HTR-8/SVneo (cell line): ENCODE results near the gene HECTD1.
"Not testable (repeated sequence)": the region's sequence is repeated elsewhere in the genome, so short reads cannot be mapped to it uniquely, and the experiment has no call there.

Source experiments
- DNase-seq: peaks from one replicate; pipeline ENCODE4 v3.0.0; 2011; ENCODE audit warnings: low spot score, mixed read lengths; ENCODE audit not compliant: insufficient read length
- FAIRE-seq: peaks from 2 replicates; lab custom pipeline; 2011; peaks lifted over from hg19 to GRCh38; lab: Jason Lieb, UNC

HECTD1 gene

GRCh38 chr14:31207755-31208545 lies at the start of gene HECTD1:
Gene HECTD1, minus strand, starts transcription at chr14:31207793. Its CDS starts 1,857 bp downstream, at chr14:31205936.
- peak; percentile 99 for FAIRE-seq
- DNase-seq, result peak; percentile 93

- FAIRE-seq, result no peak
- DNase-seq, result no peak
Observed at GRCh38 chr14:31257244-31257553, 49.6 kb upstream of the HECTD1 start.

DNA sequence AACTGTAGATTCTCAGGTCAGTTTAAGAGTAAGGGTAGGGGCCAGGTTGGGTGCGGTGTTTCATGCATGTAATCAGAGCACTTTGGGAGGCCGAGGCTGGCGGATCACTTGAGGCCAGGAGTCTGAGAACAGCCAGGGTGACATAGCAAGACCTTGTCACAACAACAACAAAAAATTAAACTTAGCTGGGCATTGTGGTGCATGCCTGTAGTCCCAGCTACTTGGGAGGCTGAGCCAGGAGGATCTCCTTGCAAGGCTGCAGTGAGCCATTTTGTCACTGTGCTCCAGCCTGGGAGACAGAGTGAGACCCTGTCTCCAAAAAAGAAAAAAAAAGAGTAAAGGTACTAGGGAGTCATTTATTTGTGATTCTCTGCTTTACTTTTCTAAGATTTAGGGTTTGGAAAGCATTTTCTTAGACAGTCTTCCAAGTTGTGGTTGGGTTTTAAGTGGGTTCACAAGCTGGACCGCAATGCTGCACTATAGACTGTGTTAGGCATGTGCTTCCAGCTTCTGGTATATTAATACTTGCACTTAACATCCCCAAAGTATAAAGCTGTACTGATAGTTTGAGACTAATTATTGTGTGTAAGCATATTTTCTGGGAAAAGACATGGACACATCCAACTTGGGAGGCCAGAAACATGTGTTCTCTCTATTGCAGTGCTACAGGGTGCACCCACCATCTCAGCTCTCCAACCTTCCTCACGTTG lies 49.1 kb upstream of the HECTD1 start:
- FAIRE-seq, result peak; percentile 4
- no peak for DNase-seq

DNA sequence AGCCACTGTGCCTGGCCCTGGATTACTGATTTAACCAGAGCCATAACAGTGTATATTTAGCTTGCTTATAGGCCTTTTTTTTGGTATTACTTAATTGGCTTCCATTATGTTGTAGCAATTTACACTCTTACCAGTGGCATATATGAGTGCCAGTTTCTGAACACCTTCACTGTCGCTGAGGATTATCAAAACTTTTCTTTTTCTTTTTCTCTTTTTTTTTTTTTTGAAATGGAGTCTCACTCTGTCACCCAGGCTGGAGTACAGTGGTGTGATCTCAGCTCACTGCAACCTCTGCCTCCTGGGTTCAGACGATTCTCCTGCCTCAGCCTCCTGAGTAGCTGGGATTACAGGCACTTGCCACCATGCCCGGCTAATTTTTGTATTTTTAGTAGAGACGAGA lies 48.3 kb upstream of the HECTD1 start:
- not testable (repeated sequence) for FAIRE-seq, DNase-seq

GRCh38 chr14:31255286-31255685 lies 47.7 kb upstream of the HECTD1 start:
- DNase-seq (no peak), FAIRE-seq (no peak)

GRCh38 chr14:31253746-31254471 lies 46.3 kb upstream of the HECTD1 start:
- FAIRE-seq, result no peak
- no peak for DNase-seq

- DNase-seq, result no peak
- no peak for FAIRE-seq
Observed at GRCh38 chr14:31252865-31253264, 45.3 kb upstream of the HECTD1 start.

GRCh38 chr14:31251028-31251958 lies 43.7 kb upstream of the HECTD1 start:
- DNase-seq (no peak), FAIRE-seq (no peak)

DNA sequence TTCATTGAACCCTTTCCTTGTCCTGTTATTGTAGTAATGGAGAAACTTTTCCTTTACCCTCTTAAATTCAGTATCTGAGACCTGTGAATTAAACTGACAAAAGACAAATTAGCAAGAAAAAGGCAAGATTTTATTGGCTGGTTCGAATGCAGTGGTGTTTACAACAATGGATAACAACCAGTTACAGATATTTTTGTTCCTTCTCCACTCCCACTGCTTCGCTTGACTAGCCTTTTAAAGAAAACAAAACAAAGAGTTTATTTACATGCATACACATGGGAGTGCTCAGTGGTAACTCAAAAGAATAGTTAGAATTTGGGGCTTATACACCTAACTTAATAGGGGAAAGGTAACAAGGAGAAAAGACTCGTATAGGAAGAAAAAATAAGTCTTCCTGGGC lies 37.0 kb upstream of the HECTD1 start:
- FAIRE-seq (no peak), DNase-seq (no peak)

- DNase-seq (no peak), FAIRE-seq (peak; percentile 28)
Observed at GRCh38 chr14:31243860-31244259, 36.3 kb upstream of the HECTD1 start.

DNA sequence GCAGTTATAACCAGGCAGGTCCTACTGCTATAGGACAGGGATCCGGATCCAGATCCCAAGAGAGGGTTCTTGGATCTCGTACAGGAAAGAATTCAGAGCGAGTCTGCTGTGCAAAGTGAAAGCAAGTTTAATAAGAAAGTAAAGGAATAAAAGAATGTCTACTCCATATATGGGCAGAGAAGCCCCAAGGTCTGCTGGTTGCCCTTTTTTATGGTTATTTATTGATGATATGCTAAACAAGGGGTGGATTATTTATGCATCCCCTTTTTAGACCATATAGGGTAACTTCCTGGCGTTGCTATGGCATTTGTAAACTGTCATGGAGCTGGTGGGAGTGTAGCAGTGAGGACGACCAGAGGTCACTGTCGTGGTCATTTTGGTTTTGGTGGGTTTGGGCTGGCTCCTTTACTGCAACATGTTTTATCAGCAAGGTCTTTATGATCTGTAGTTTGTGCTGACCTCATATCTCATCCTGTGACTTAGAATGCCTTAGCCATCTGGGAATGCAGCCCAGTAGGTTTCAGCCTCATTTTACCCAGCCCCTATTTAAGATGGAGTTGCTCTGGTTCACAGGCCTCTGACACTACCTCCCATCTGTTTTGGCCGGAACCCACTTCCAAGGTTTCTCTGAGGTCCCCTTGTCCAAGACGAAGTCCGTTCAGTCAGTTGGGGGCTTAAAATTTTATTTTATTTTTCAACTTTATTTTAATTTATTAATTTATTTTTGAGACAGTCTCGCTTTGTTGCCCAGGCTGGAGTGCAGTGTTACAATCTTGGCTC lies 34.8 kb upstream of the HECTD1 start:
- not testable (repeated sequence) for FAIRE-seq, DNase-seq

DNA sequence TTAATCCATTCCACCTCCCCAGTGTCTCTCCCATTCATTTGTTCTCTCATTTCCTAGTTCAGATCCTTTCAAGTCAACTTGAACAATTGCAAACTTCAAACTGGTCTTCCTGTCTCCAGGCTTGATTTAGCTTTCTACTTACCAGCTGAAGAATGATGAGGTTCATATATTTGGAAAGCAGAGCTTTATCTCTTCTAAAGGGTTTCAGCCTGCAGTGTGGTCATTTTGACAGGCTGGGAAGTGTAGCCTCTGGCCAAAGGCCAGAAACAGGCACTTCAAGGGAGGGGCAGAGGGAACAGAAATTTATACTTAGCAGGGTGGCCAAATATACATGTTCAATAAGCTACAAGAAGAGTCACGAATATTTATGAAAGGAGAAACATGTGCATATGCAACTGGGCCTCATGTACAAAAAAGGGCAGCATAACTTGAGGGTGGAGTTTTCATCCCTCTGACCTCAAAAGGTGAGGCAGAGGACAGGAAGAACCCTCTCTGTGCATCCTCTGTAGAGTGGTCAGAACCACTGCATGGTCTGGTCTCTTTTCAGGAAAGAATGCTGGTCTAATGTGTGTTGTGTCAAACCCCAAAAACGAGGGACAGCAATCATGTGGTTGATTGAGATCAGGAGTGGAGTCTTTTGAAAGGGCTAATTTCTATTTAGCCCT lies 34.0 kb upstream of the HECTD1 start:
- no peak for FAIRE-seq
- no peak for DNase-seq

GRCh38 chr14:31239741-31240140 lies 32.1 kb upstream of the HECTD1 start:
- no peak for FAIRE-seq
- no peak for DNase-seq

DNA sequence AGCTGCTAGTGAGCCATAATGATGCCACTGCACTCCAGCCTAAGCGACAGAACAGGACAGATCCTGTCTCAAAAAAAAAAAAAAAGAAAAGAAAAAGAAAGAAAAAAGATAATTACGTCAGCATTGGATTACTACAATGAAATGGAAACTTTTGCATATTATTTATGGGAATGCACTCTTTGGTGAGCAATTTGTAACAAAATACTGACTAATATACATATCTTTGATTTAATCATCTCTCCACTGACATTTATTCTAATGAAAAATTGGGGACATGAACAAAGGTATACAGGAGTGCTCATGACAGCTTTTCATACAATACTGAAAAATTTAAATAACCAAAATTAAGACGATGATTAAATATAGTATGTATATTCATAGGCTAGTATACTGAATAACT lies 27.9 kb upstream of the HECTD1 start:
- DNase-seq (no peak), FAIRE-seq (no peak)

- FAIRE-seq (no peak), DNase-seq (no peak)
Observed at GRCh38 chr14:31232081-31232480, 24.5 kb upstream of the HECTD1 start.

DNA sequence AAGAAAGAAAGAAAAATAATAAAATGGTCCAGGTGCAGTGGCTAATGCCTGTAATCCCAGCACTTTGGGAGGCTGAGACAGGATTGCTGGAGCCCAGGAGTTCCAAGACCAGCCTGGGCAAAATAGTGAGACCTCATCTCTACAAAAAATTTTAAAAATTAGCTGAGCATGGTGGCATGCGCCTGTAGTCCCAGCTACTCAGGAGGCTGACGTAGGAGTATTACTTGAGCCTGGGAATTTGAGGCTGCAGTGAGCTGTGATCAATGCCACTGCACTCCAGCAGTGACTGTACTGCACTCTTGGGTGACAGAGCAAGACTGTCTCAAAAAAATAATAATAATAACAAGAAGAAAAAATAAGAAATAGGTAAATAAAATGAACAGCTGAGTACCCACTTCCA lies 23.7 kb upstream of the HECTD1 start:
- DNase-seq, FAIRE-seq: not testable (repeated sequence)

- FAIRE-seq (no peak), DNase-seq (no peak)
Observed at GRCh38 chr14:31230573-31230958, 23.0 kb upstream of the HECTD1 start.

- DNase-seq, result peak; percentile 96
- FAIRE-seq, result peak; percentile 97
Observed at GRCh38 chr14:31229638-31230572, 22.3 kb upstream of the HECTD1 start.
